Stimulated activated CD4-positive, alpha-beta T cell treated with anti-CD3 and anti-CD28 coated beads, Interleukin-2, amount 100 ng/mL, for 48 hours (primary cell): ENCODE data around the gene NOP14.
A peak's percentile ranks its signal among the peaks of the same experiment; 100 is the strongest.
"Not testable (repeated sequence)": the region's sequence is repeated elsewhere in the genome, so short reads cannot be mapped to it uniquely, and the experiment has no call there.

Source experiments
- DNase-seq, 2 donors: peaks; one replicate each; pipeline ENCODE4 v3.0.0-alpha.2; 2020

Gene NOP14

GRCh38 chr4:2963175-2963965, at the start of gene NOP14, which contains the start of gene GRK4:
TSS of gene NOP14 (minus strand) at chr4:2963406. CDS start at chr4:2963319, 87 bp downstream.
TSS of gene GRK4 (plus strand) at chr4:2963571. CDS start at chr4:2964071, 500 bp downstream.
- peak; percentile 94 to 96 for DNase-seq

- DNase-seq = no peak
Observed at GRCh38 chr4:3011456-3012220, 48.4 kb upstream of the NOP14 start.

- no peak for DNase-seq
Observed at GRCh38 chr4:3010998-3011397, 47.8 kb upstream of the NOP14 start.

GRCh38 chr4:3010577-3010976, 47.4 kb upstream of the NOP14 start:
- DNase-seq = no peak

- no peak for DNase-seq
Observed at GRCh38 chr4:3009422-3009821, 46.2 kb upstream of the NOP14 start.

- no peak for DNase-seq
Observed at GRCh38 chr4:3007724-3008123, 44.5 kb upstream of the NOP14 start.

GRCh38 chr4:2996415-2996814, 33.2 kb upstream of the NOP14 start:
- no peak for DNase-seq

GRCh38 chr4:2995546-2996265, 32.5 kb upstream of the NOP14 start:
- DNase-seq = no peak

GRCh38 chr4:2994917-2995316, 31.7 kb upstream of the NOP14 start:
- DNase-seq = no peak

GRCh38 chr4:2991243-2991642, 28.0 kb upstream of the NOP14 start:
- DNase-seq = no peak

GRCh38 chr4:2983715-2984114, 20.5 kb upstream of the NOP14 start:
- DNase-seq = not testable (repeated sequence)

- no peak for DNase-seq
Observed at GRCh38 chr4:2982012-2982411, 18.8 kb upstream of the NOP14 start.

GRCh38 chr4:2981256-2981819, 18.1 kb upstream of the NOP14 start:
- no peak for DNase-seq

GRCh38 chr4:2977211-2978088, 14.2 kb upstream of the NOP14 start:
- DNase-seq = no peak

- DNase-seq = no peak
Observed at GRCh38 chr4:2971275-2971674, 8.1 kb upstream of the NOP14 start.

GRCh38 chr4:2968381-2968780, 5.2 kb upstream of the NOP14 start:
- no peak for DNase-seq

GRCh38 chr4:2965262-2965661, 2.1 kb upstream of the NOP14 start:
- DNase-seq = no peak

- no peak for DNase-seq
Observed at GRCh38 chr4:2964706-2965258, 1.6 kb upstream of the NOP14 start.

- DNase-seq = no peak
Observed at GRCh38 chr4:2963966-2964471, 813 bp upstream of the NOP14 start.

GRCh38 chr4:2962614-2963174, 512 bp downstream of the NOP14 start:
- no peak for DNase-seq

- peak; percentile 59 to 62 for DNase-seq
Observed at GRCh38 chr4:2961811-2962441, 1.3 kb downstream of the NOP14 start.
